ENCODE data around the gene RASGRF1. TPM values are rescaled to one million over a fixed set of nuclear protein-coding genes. Genes with fewer than 3 reads are reported as not detected.

The RASGRF1 gene
- total RNA-seq, 4 donors from 2014 or later, result not detected

- intact Hi-C loops (cut with DNase I; ENCODE audit: low total_unique reads) (no loop called here), in situ Hi-C loops (cut with MboI; ENCODE audit: low sequenced_read_pairs in 4 of 4) (no loop called here)
- Histone ChIP-seq H3K36me3 (no peaks in the 10 kb centered on the region), H3K4me3 (no peak overlapping the region), H3K27ac (no peak overlapping the region), H3K27me3 (no peaks in the 10 kb centered on the region), H3K4me1 (no peaks in the 10 kb centered on the region), H3K9me3 (no peaks in the 10 kb centered on the region)
- peak in 3 of 5 experiments; percentile 10 to 56 (median 31) for TF ChIP-seq CTCF (IDR thresholded peaks at IDR 0.05 in 4 of 5, conservative IDR thresholded peaks at IDR 0.05 in 1 of 5)
- TF ChIP-seq POLR2A (IDR thresholded peaks at IDR 0.05), result no peak
- peak in 1 of 2 donors; percentile 33 for ATAC-seq
- peak in 1 of 2 donors; percentile 20 for DNase-seq
Observed at GRCh38 chr15:79007066-79007465, 83.5 kb downstream of the RASGRF1 start.

- Histone ChIP-seq H3K27me3 (no peaks in the 10 kb centered on the region), H3K9me3 (no peaks in the 10 kb centered on the region), H3K36me3 (no peaks in the 10 kb centered on the region), H3K4me1 (no peaks in the 10 kb centered on the region), H3K4me3 (no peak overlapping the region), H3K27ac (no peak overlapping the region)
- in situ Hi-C loops (cut with MboI; ENCODE audit: low sequenced_read_pairs in 4 of 4), result no loop called here
- no peak for DNase-seq
- TF ChIP-seq CTCF (IDR thresholded peaks at IDR 0.05 in 4 of 5, conservative IDR thresholded peaks at IDR 0.05 in 1 of 5), result no peak
- no peak for ATAC-seq
- intact Hi-C loops (cut with DNase I; ENCODE audit: low total_unique reads), result no loop called here
Observed at GRCh38 chr15:79006071-79006470, 84.5 kb downstream of the RASGRF1 start.

GRCh38 chr15:79004336-79004735, 86.2 kb downstream of the RASGRF1 start:
- no peaks in the 10 kb centered on the region for H3K27me3 ChIP-seq
- intact Hi-C loops (cut with DNase I; ENCODE audit: low total_unique reads), result no loop called here
- no peak for ATAC-seq

GRCh38 chr15:79003896-79004295, 86.7 kb downstream of the RASGRF1 start:
- TF ChIP-seq POLR2A (IDR thresholded peaks at IDR 0.05) (no peak), CTCF (IDR thresholded peaks at IDR 0.05 in 4 of 5, conservative IDR thresholded peaks at IDR 0.05 in 1 of 5) (no peak)
- Histone ChIP-seq H3K9me3 (no peaks in the 10 kb centered on the region), H3K36me3 (no peaks in the 10 kb centered on the region), H3K4me3 (no peak overlapping the region), H3K4me1 (no peaks in the 10 kb centered on the region), H3K27ac (no peak overlapping the region), H3K27me3 (no peaks in the 10 kb centered on the region)
- DNase-seq (no peak), ATAC-seq (no peak)
- in situ Hi-C loops (cut with MboI; ENCODE audit: low sequenced_read_pairs in 4 of 4) (no loop called here), intact Hi-C loops (cut with DNase I; ENCODE audit: low total_unique reads) (no loop called here)

More at GRCh38 chr15:79004336-79004735, 86.2 kb downstream of the RASGRF1 start:
- TF ChIP-seq CTCF (IDR thresholded peaks at IDR 0.05 in 4 of 5, conservative IDR thresholded peaks at IDR 0.05 in 1 of 5) (no peak), POLR2A (IDR thresholded peaks at IDR 0.05) (no peak)
- in situ Hi-C loops (cut with MboI; ENCODE audit: low sequenced_read_pairs in 4 of 4), result no loop called here
- H3K9me3 ChIP-seq, result no peaks in the 10 kb centered on the region
- H3K4me1 ChIP-seq, result no peaks in the 10 kb centered on the region
- no peak overlapping the region for H3K27ac ChIP-seq
- no peak overlapping the region for H3K4me3 ChIP-seq
- no peaks in the 10 kb centered on the region for H3K36me3 ChIP-seq
- DNase-seq, result no peak

GRCh38 chr15:79003301-79003700, 87.3 kb downstream of the RASGRF1 start:
- in situ Hi-C loops (cut with MboI; ENCODE audit: low sequenced_read_pairs in 4 of 4) (no loop called here), intact Hi-C loops (cut with DNase I; ENCODE audit: low total_unique reads) (no loop called here)
- no peak for DNase-seq

More at GRCh38 chr15:79003301-79003700, 87.3 kb downstream of the RASGRF1 start:
- H3K9me3 ChIP-seq, result no peaks in the 10 kb centered on the region
- no peaks in the 10 kb centered on the region for H3K4me1 ChIP-seq
- H3K4me3 ChIP-seq, result no peak overlapping the region
- no peak for ATAC-seq
- no peak overlapping the region for H3K27ac ChIP-seq
- no peaks in the 10 kb centered on the region for H3K27me3 ChIP-seq
- H3K36me3 ChIP-seq, result no peaks in the 10 kb centered on the region
- no peak for TF ChIP-seq POLR2A (IDR thresholded peaks at IDR 0.05)
- TF ChIP-seq CTCF (IDR thresholded peaks at IDR 0.05 in 4 of 5, conservative IDR thresholded peaks at IDR 0.05 in 1 of 5), result no peak
